SU-DHL-6 (cell line): ENCODE measurements around the gene MYCBPAP.

Experiments
- H2AFZ ChIP-seq: fragments of 200-600 bp; sonication (generic); 2 replicates; pipeline ENCODE4 v1.6.1; 2014; ENCODE audit warnings: low read depth, mild to moderate bottlenecking, moderate library complexity, mixed read lengths, antibody characterized with exemption, low read length; ENCODE audit not compliant: severe bottlenecking
- H3F3A ChIP-seq: fragments of 200-600 bp; shearing (Covaris generic); 2 replicates; pipeline ENCODE4 v1.6.0; 2016; ENCODE audit warnings: antibody characterized with exemption, mild to moderate bottlenecking; ENCODE audit not compliant: insufficient read depth
- H3K27ac ChIP-seq: fragments of 200-600 bp; sonication (generic); 2 replicates; pipeline ENCODE4 v1.5.1; 2016; ENCODE audit warnings: low read depth, mild to moderate bottlenecking, low read length, moderate library complexity, mixed read lengths
- H3K27me3 ChIP-seq: fragments of 200-600 bp; sonication (generic), shearing (Covaris generic); 2 replicates; pipeline ENCODE4 v1.6.0; 2014; ENCODE audit warnings: mild to moderate bottlenecking, low read length
- H3K36me3 ChIP-seq: fragments of 200-600 bp; sonication (generic); 2 replicates; pipeline ENCODE4 v1.6.1; 2014; ENCODE audit warnings: mild to moderate bottlenecking, low read length, mixed read lengths
- H3K4me2 ChIP-seq: fragments of 300-600, 200-600 bp; shearing (Covaris generic), sonication (generic); 2 replicates; pipeline ENCODE4 v1.6.0; 2014; ENCODE audit warnings: low read length, low read depth, mild to moderate bottlenecking; ENCODE audit not compliant: poor library complexity, severe bottlenecking
- H3K4me3 ChIP-seq: fragments of 200-600 bp; sonication (generic); 2 replicates; pipeline ENCODE4 v1.5.1; 2014; ENCODE audit warnings: antibody characterized with exemption, low read length, mild to moderate bottlenecking, mixed read lengths; ENCODE audit not compliant: insufficient read depth, poor library complexity, severe bottlenecking
- H3K79me2 ChIP-seq: fragments of 200-600 bp; sonication (generic); 2 replicates; pipeline ENCODE4 v1.6.1; 2014; ENCODE audit warnings: mild to moderate bottlenecking, low read length, moderate library complexity; ENCODE audit not compliant: insufficient read depth
- H3K9ac ChIP-seq: fragments of 200-600 bp; sonication (generic); 2 replicates; pipeline ENCODE4 v1.7.0; 2014; ENCODE audit warnings: mild to moderate bottlenecking, low read length
- H3K9me2 ChIP-seq: fragments of 200-600 bp; sonication (generic); replicated peaks from 2 replicates; pipeline ENCODE4 v1.6.1; 2014; ENCODE audit warnings: low read length; ENCODE audit not compliant: insufficient read depth
- H3K9me3 ChIP-seq: fragments of 200-600 bp; sonication (generic); 2 replicates; pipeline ENCODE4 v1.6.1; 2014; ENCODE audit warnings: low read length, mixed read lengths; ENCODE audit not compliant: insufficient read depth
- H4K20me1 ChIP-seq: fragments of 200-600 bp; sonication (generic); 2 replicates; pipeline ENCODE4 v1.6.1; 2014; ENCODE audit warnings: low read depth, mild to moderate bottlenecking, antibody characterized with exemption, low read length, moderate library complexity, mixed read lengths
- CTCF ChIP-seq: fragments of 200-600 bp; sonication (generic); IDR thresholded peaks from one replicate; pipeline ENCODE4 v1.5.1; 2017; ENCODE audit warnings: antibody characterized with exemption, mild to moderate bottlenecking, low read length, moderate library complexity; ENCODE audit not compliant: insufficient read depth, poor library complexity, severe bottlenecking
- EZH2phosphoT487 ChIP-seq: fragments of 200-600 bp; sonication (generic), shearing (Covaris generic); conservative IDR thresholded peaks from 2 replicates; pipeline ENCODE4 v1.6.1; 2018; ENCODE audit warnings: mild to moderate bottlenecking, antibody characterized with exemption, low read length, moderate library complexity, mixed read lengths

Gene MYCBPAP

GRCh38 chr17:50460831-50461526 is 47.3 kb upstream of the MYCBPAP start:
- TF ChIP-seq EZH2phosphoT487 (no peak), CTCF (no peak)
- H3K4me2 ChIP-seq: no peak overlapping the region
- H3K27me3 ChIP-seq: no peaks in the 10 kb centered on the region
- no peaks in the 10 kb centered on the region for H4K20me1 ChIP-seq
- no peak overlapping the region for H3K4me3 ChIP-seq
- H3K79me2 ChIP-seq: no peaks in the 10 kb centered on the region
- H3K9ac ChIP-seq: no peak overlapping the region
- H3F3A ChIP-seq: no peaks in the 10 kb centered on the region
- H3K9me2 ChIP-seq: no peaks in the 10 kb centered on the region
- no peak overlapping the region for H3K27ac ChIP-seq
- no peaks in the 10 kb centered on the region for H3K9me3 ChIP-seq
- H2AFZ ChIP-seq: no peak overlapping the region
- H3K36me3 ChIP-seq: no peaks in the 10 kb centered on the region

- Histone ChIP-seq H3K27me3 (no peaks in the 10 kb centered on the region), H3K4me2 (no peak overlapping the region), H3K36me3 (no peaks in the 10 kb centered on the region), H4K20me1 (no peaks in the 10 kb centered on the region), H3K9ac (no peak overlapping the region), H3K9me2 (no peaks in the 10 kb centered on the region), H3K9me3 (no peaks in the 10 kb centered on the region), H2AFZ (no peak overlapping the region), H3K79me2 (no peaks in the 10 kb centered on the region), H3K27ac (no peak overlapping the region), H3F3A (no peaks in the 10 kb centered on the region), H3K4me3 (no peak overlapping the region)
- TF ChIP-seq EZH2phosphoT487 (no peak), CTCF (no peak)
Observed at GRCh38 chr17:50461550-50462132, 46.6 kb upstream of the MYCBPAP start.

- TF ChIP-seq EZH2phosphoT487 (no peak), CTCF (no peak)
- no peak overlapping the region for H3K4me3 ChIP-seq
- H3F3A ChIP-seq: no peaks in the 10 kb centered on the region
- no peak overlapping the region for H3K9ac ChIP-seq
- no peaks in the 10 kb centered on the region for H4K20me1 ChIP-seq
- H3K9me2 ChIP-seq: no peaks in the 10 kb centered on the region
- no peaks in the 10 kb centered on the region for H3K27me3 ChIP-seq
- H3K9me3 ChIP-seq: no peaks in the 10 kb centered on the region
- no peaks in the 10 kb centered on the region for H3K36me3 ChIP-seq
- no peaks in the 10 kb centered on the region for H3K79me2 ChIP-seq
- H3K4me2 ChIP-seq: no peak overlapping the region
- no peak overlapping the region for H3K27ac ChIP-seq
- no peak overlapping the region for H2AFZ ChIP-seq
Observed at GRCh38 chr17:50462446-50462845, 45.8 kb upstream of the MYCBPAP start.
